ENCODE results near the gene PLEKHA1. TPM values are rescaled to one million over a fixed set of nuclear protein-coding genes. Genes with fewer than 3 reads are reported as not detected.

Gene PLEKHA1
- total RNA-seq, 2 donors from 2014 or later = 22.3 to 46.8 TPM

DNA sequence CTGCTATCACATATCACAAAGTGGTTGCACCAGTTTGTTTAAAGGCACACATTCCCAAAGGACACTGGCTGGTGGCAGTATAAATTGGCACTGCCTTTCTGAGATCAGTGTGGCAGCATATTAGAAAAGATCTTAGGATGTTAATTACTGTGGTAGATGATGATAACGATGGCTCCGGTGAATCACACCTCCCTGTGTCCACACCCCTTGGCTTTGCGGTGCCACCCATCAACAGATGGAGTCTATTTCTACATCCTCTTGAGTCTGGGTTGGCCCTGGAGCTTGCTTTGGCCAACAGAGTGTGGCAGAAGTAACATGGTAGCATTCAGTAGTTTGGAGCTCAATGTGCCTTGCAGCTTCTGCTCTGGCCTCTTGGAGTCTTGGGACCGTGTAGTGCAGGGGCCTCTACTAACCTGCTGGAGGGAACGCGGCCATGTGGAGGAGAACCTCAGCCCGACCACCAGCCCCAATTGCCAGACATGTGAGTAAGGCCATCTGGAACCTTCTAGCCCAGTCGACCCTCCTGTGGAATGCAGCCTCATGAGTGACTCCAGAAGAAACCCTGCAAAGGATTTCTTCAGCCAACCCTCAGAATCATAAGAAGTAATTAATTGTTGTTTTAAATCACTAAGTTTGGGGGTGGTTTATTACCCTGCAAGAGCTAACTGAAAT, 27.2 kb upstream of the PLEKHA1 start:
- Histone ChIP-seq H3K4me1 (ENCODE audit: control insufficient read depth in 1 of 2, low read depth in 2 of 2) (peaks cover 0 to 5% of the 10 kb centered on the region in 2 donors), H3K27ac (no peak overlapping the region), H3K27me3 (replicated peaks; ENCODE audit: insufficient read depth) (no peaks in the 10 kb centered on the region), H3K9me3 (no peaks in the 10 kb centered on the region), H3K4me3 (no peak overlapping the region), H3K36me3 (no peaks in the 10 kb centered on the region)
- ATAC-seq (ENCODE audit: insufficient number of reproducible peaks, low FRiP score, low read depth) (no peak), DNase-seq (ENCODE audit: low spot score) (no peak)
- TF ChIP-seq, protein P1, sequence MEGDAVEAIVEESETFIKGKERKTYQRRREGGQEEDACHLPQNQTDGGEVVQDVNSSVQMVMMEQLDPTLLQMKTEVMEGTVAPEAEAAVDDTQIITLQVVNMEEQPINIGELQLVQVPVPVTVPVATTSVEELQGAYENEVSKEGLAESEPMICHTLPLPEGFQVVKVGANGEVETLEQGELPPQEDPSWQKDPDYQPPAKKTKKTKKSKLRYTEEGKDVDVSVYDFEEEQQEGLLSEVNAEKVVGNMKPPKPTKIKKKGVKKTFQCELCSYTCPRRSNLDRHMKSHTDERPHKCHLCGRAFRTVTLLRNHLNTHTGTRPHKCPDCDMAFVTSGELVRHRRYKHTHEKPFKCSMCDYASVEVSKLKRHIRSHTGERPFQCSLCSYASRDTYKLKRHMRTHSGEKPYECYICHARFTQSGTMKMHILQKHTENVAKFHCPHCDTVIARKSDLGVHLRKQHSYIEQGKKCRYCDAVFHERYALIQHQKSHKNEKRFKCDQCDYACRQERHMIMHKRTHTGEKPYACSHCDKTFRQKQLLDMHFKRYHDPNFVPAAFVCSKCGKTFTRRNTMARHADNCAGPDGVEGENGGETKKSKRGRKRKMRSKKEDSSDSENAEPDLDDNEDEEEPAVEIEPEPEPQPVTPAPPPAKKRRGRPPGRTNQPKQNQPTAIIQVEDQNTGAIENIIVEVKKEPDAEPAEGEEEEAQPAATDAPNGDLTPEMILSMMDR (IDR thresholded peaks at IDR 0.05) = no peak

DNA sequence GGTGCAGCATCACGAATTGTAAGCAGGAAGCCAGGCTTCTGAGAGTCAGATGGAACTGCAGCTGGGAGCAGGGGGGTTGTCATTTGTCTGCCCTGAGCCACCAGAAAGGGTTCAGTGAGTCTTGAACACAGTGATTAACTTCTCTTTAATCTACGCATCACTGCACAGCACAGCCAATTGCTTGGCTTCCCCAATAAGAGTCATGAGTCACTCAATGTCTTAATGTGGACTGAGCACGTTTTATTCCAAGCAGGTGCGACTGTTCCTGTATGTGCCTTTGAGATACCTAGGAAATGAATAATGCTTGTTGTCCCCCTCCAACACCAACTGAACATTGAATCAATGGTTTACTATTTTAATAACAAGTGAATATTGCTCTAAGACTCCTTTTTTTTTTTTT, 26.0 kb upstream of the PLEKHA1 start:
- H3K27me3 ChIP-seq (replicated peaks; ENCODE audit: insufficient read depth) = no peaks in the 10 kb centered on the region
- TF ChIP-seq, protein P1 (IDR thresholded peaks at IDR 0.05) = no peak
- ATAC-seq (ENCODE audit: insufficient number of reproducible peaks, low FRiP score, low read depth) (no peak), DNase-seq (ENCODE audit: low spot score) (no peak)
- no peaks in the 10 kb centered on the region for H3K36me3 ChIP-seq
- no peak overlapping the region for H3K27ac ChIP-seq
- no peaks in the 10 kb centered on the region for H3K9me3 ChIP-seq
- H3K4me3 ChIP-seq = no peak overlapping the region
- no peaks in the 10 kb centered on the region for H3K4me1 ChIP-seq (ENCODE audit: control insufficient read depth in 1 of 2, low read depth in 2 of 2)

DNA sequence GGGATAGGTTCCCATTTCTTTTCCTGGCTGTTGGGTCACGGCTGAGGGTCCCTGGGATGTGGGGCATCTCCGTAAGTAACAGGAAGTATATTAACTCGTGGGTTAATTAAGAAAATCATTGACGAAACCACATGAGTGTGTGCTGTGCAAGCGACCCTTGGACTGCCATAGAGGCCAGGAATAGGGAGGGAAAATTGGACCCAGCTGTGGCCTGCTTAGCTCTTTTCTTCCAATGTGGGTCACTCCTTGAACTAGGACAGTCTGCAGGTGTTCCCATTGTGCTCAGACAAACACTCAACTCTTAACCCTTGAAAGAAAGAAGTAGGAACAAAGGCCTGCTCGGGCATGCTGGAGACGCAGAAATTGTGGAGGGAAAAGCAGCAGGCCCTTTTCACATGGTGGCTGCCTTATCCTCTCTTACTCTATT, 25.6 kb upstream of the PLEKHA1 start:
- TF ChIP-seq, protein P1 (IDR thresholded peaks at IDR 0.05) = no peak
- no peaks in the 10 kb centered on the region for H3K4me1 ChIP-seq (ENCODE audit: control insufficient read depth in 1 of 2, low read depth in 2 of 2)
- ATAC-seq (ENCODE audit: insufficient number of reproducible peaks, low FRiP score, low read depth) = no peak
- no peaks in the 10 kb centered on the region for H3K9me3 ChIP-seq
- no peak overlapping the region for H3K27ac ChIP-seq
- no peaks in the 10 kb centered on the region for H3K27me3 ChIP-seq (replicated peaks; ENCODE audit: insufficient read depth)
- DNase-seq (ENCODE audit: low spot score) = no peak
- no peak overlapping the region for H3K4me3 ChIP-seq
- H3K36me3 ChIP-seq = no peaks in the 10 kb centered on the region

DNA sequence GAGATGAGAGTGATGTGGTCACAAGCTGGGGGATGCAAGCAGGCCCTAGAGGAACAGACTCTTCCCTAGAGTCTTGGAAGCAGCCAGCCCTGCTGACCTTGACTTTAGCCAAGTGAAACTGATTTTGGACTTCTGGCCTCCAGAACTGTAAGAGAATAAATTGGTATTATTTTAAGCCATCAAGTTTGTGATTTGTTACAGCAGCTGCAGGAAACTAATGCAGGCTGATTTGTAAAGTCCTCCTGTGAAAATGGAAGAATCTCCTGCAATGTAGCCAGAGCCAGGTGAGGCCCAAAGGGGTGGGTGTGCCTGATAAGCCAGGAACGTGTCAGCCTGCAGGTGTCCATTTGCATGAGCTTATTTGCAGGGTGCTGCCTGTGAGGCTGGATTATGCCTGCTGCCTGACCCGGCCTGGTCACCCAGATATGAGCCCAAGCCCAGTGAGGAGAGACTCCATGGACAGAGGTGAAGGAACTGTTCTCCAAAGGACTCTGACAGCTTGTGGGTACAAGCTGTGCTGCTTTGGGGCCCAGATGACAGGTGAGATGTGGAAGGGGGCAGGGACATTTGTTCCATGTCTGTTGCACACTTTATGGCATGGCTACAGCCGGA, 24.6 kb upstream of the PLEKHA1 start:
- no peak for ATAC-seq (ENCODE audit: insufficient number of reproducible peaks, low FRiP score, low read depth)
- no peak for DNase-seq (ENCODE audit: low spot score)

DNA sequence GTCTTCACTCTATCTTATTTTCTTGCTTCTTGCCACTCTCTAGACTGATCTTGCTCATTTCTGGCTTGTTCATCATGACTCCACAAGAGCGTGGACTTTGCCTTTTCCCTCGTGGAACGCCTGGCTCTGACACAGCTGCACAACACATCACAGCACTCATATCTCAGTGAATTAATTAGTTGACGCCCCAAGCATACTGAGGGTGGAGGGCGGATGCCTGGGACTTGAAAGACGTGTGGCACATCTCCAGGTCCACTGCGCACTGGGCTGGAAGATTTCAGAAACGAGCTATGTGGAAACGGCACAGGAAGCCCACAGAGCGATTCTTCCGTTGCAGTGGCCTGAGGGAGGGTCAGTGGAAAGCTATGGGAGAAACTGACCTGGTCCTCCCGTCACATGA, 23.6 kb upstream of the PLEKHA1 start:
- no peak for ATAC-seq (ENCODE audit: insufficient number of reproducible peaks, low FRiP score, low read depth)
- TF ChIP-seq, protein P1 (IDR thresholded peaks at IDR 0.05) = no peak

More for the DNA sequence above, 24.6 kb upstream of the PLEKHA1 start:
- H3K36me3 ChIP-seq = no peaks in the 10 kb centered on the region
- TF ChIP-seq, protein P1 (IDR thresholded peaks at IDR 0.05) = no peak
- H3K4me3 ChIP-seq = no peak overlapping the region
- no peaks in the 10 kb centered on the region for H3K27me3 ChIP-seq (replicated peaks; ENCODE audit: insufficient read depth)
- no peaks in the 10 kb centered on the region for H3K9me3 ChIP-seq
- H3K27ac ChIP-seq = no peak overlapping the region
- H3K4me1 ChIP-seq (ENCODE audit: control insufficient read depth in 1 of 2, low read depth in 2 of 2) = no peaks in the 10 kb centered on the region

More for the DNA sequence above, 23.6 kb upstream of the PLEKHA1 start:
- H3K36me3 ChIP-seq = no peaks in the 10 kb centered on the region
- no peaks in the 10 kb centered on the region for H3K27me3 ChIP-seq (replicated peaks; ENCODE audit: insufficient read depth)
- DNase-seq (ENCODE audit: low spot score) = no peak
- H3K4me1 ChIP-seq (ENCODE audit: control insufficient read depth in 1 of 2, low read depth in 2 of 2) = no peaks in the 10 kb centered on the region
- no peak overlapping the region for H3K27ac ChIP-seq
- no peak overlapping the region for H3K4me3 ChIP-seq
- no peaks in the 10 kb centered on the region for H3K9me3 ChIP-seq
